CD4-positive, alpha-beta T cell treated with Interleukin-4 for 4 hours (primary cell): ENCODE data around the gene PTK7.
"Not testable (repeated sequence)": the region's sequence is repeated elsewhere in the genome, so short reads cannot be mapped to it uniquely, and the experiment has no call there.

Experiments used
- DNase-seq: peaks from one replicate; pipeline ENCODE4 v3.0.0-alpha.2; 2020

Gene PTK7

DNA sequence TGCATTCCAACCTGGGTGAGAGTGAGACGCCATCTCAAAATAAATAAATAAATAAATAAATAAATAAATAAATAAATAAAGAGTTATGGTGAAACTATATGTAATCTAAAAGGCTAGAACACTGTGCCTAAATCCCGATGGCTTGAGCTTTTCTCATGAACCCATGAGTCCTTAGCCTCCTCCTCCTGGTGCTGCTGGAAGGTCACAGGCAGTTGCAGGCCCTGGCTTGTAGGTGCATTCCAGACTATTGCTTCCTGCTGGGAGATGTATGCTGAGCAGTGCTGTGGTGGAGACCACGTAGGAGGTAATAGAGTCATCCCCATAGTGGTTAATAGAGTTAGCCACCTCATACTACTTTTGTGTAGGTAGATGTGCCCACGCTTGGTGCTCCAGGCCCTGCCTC is 12.5 kb downstream of the PTK7 start:
- DNase-seq: no peak

GRCh38 chr6:43089467-43089866 is 13.4 kb downstream of the PTK7 start:
- no peak for DNase-seq

DNA sequence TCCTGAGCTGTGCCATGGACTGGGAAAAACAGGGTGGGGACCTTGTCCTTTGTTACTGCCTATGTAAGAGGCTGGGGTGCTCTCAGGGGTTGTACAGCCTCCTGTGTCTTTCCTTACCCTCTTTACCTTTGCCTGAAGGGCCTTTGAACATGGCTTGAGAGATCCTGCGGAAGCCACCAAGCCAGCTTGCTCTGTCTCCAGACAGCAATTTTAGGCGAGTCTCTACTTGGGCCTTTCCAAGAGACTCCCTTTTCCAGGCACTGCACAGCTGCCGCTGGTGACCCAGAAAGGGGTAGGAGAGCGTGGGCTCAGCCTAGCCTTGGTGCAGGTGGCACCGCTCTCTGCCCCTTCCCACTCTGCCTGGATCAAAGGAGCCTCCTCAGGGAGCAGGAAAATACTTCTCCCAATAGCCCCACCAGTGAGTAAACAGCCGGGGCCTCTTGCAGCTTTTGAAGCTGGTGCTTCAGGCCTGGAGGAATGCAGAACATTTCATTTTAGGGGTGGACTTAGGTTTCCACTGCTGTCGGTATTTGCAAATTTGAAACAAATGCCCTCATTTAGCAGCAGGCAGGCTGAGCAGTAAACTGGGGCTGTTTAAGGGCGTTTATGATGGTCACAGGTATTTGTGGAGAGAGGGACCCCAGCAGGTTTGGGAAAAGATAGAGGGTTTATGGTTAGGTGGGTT is 13.9 kb downstream of the PTK7 start:
- no peak for DNase-seq

DNA sequence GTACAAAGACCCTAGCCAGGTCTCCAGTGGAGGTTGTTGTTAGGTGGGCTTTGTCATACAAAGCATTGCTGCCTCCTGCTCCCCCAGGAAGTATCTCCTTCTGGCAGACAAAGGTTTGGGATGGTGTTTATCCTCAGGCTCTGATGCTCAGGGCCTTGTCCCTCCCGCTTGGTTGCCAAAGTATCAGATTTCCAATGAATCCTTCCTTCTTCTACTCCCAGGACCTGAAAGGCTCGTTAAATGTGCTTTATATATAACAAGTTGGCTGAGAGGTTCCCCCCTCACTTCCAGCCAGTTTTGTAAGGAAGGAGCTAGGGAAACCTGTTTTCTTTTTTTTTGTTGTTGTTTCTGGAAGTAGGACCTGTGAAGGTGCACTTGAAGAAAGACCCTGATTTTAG is 14.4 kb downstream of the PTK7 start:
- DNase-seq: no peak

- no peak for DNase-seq
These were observed 14.9 kb downstream of the PTK7 start for GRCh38 chr6:43091020-43091419.

- no peak for DNase-seq
These were observed 15.4 kb downstream of the PTK7 start for GRCh38 chr6:43091436-43091991.

- no peak for DNase-seq
These were observed 16.5 kb downstream of the PTK7 start for GRCh38 chr6:43092635-43093034.

GRCh38 chr6:43093436-43094289 is 17.5 kb downstream of the PTK7 start:
- DNase-seq: peak; percentile 18

GRCh38 chr6:43095939-43096338 is 19.8 kb downstream of the PTK7 start:
- DNase-seq: no peak

- DNase-seq: no peak
These were observed 20.5 kb downstream of the PTK7 start for GRCh38 chr6:43096451-43097097.

DNA sequence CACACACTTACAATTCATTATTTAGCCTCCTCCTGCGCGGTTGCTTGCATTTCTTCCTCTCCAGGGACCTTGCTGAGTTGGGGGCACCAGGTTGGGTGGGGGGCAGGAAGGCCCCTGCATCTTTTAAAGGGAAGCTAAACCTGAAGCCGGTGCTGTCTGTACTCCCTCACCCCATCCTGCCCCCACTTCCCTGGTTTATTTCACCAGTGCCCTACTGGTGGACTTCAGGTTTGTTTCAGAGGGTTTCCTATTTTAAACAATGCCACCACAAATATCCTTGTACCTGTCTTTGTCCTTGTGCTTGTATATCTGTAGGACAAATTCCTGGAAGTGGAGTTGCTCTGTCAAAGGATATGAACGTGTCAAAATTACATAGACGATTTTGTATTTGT is 21.0 kb downstream of the PTK7 start:
- DNase-seq: no peak

DNA sequence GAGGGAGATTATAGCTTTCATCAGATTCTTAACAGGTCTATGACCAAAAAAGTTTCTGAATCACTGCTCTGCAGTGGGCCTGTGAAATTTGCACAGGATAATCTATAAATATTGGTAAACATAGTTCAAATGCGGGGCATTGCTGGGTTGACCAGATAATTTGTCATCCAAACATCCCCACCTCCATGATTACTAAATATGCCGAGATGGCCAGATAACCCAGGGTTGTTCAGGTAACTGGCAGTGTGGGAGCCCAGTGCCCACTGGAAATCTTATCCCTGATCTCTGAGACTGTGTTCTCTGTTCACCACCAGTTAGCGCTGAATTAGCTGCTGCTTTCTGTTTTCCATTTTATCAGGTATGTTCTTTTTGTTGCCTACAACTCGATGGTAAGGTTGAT is 21.4 kb downstream of the PTK7 start:
- DNase-seq: no peak

GRCh38 chr6:43101497-43101896 is 25.4 kb downstream of the PTK7 start:
- DNase-seq: no peak

DNA sequence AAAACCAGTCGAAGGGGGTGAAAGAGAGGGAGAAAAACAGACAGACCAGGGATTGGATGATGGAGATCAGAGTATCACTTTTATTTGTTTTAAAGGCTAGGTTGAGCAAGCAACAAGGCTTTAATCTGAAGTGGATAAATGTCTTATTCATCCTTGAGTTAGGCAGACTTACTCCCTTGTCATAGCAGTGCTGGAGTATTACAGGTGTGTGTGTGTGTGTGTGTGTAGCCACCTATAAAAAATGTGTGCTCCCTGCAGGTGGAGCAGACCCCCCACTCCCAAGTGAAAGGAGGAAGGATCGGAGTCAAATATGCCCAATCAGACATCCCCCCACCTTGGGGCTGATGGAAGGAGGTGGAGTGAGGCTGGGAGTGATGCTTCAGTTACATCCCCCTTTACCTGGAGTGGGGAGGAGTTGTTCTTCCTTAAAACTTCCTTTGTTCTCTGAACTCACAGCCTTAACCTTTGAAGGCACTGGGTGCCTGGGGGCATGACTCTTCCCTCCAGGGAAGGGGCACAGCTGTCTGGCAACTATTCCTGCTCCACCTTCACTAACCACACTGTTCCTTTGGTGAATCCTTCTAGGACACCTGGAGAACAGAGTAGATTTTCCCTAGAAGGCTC is 27.3 kb downstream of the PTK7 start:
- DNase-seq: no peak

GRCh38 chr6:43105538-43106222 is 29.6 kb downstream of the PTK7 start:
- no peak for DNase-seq

DNA sequence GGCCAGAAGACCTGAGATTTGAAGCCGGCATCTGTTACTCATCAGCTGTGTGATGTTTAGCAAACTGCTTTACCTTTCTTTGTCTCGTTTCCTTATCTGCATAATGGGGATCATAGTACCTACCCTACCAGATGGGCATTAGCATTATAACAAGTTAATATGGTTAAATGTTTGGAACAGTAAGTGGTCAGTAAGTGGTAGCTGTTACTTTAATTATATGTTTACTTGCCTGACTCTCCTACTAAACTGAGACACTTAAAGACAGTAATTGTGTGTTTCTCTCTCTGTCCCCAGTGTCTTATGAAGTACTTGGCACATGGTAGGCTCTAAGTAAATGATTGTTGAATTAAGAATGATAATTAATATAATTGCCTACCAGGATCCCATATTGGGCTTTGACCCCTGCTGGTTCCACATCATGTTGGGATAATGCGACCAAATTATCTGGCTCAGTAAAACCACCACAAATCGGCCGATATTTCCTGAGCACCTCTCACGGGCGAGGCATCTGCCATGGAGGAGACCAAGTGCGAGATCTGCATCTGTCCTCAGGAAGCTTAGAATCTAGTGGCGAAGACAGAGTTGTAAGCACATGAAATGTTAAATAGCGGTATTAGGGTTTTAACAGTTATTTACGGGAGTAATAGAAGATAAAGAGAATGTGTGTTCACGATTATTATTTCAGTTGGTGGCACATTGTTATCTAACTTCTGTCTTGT is 31.4 kb downstream of the PTK7 start:
- no peak for DNase-seq

DNA sequence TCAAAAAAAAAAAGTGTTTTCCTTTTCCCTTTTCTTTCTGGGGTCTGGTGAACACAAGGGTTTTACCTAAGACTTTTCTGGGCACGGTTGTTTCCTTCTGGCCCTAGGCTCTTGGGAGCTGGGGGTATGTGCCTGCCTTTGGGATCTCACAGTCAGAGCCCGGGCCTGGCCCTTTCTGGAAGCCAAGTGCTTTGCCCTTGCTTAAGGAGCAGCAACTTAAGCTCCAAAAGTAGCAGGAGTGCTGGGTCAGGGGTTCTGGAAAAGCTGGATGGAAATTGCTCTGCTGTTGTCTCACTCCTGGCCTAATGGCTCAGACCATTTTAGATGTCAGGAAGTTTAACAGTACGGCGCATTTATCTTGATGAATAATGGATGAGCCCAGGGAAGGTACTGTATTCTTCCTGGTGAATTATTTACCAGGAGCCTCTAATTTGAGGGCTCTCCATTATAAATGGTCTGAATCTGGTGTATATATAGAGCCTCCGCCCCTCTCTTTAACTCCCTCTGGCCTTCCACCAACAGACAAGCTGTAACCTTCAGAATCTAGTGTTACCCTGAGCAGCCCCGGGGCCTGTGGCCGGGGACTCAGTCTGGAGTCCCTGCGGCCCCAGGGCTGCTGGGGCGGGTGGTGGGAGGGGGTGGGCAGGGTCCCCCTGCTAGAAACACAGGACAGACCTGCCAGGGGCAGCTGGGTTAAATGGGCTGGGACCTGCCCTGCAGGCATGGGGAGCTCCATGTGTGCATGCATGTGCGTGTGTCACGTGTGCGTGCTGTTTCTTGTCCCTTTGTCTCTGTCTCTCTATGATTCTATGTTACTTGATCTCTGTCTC is 37.5 kb downstream of the PTK7 start:
- DNase-seq: no peak

GRCh38 chr6:43115365-43115764 is 39.3 kb downstream of the PTK7 start:
- no peak for DNase-seq

DNA sequence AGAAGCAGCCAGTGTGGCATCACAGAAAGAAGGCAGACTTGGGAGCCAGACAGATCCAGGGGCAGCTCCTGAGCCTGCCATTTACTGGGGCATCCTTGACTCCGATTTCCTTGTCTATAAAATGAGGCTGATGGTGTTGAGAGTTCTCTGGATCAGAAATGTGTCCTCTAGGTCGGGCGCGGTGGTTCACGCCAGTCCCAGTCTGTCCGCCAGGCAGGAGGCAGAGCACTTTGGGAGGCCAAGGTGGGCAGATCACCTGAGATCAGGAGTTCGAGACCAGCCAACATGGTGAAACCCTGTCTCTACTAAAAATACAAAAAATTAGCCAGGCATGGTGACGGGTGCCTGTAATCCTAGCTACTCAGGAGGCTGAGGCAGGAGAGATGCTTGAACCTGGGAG is 41.4 kb downstream of the PTK7 start:
- DNase-seq: not testable (repeated sequence)

DNA sequence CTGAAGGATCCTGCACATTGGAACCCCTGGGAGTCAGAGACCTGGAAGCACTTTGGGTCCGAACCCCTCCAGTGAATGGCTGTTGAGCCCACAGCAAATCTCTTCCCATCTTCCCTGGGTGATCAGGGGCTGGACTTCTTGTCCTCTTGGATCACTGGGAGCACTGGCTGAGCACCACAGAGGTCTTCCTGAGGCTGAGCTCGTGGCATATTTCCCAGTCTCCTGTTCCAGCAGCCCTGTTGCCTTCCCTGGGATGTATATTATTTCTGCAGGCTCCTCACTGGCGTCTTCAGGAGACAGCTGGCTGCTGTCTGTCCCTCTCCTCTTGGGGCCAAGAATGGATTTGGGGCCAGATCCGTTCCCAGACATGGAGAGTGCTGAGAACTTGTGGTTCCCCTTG is 43.4 kb downstream of the PTK7 start:
- DNase-seq: no peak
